A673 (cell line): ENCODE results near the gene CAMK4. TPM values are rescaled to one million over a fixed set of nuclear protein-coding genes. Genes with fewer than 3 reads are reported as not detected.

Source experiments
- BruUV-seq: library from RNA; stranded (reverse); fragments of 400-500 nt; replicated peaks from 2 replicates; lab custom pipeline; 2021; lab: Mats Ljungman, UMichigan
- CTCF ChIA-PET: fragments of 300-600 bp; sonication (Branson Sonifier 250); formaldehyde crosslinking; loops from one replicate; lab custom pipeline; 2022; ENCODE audit warnings: antibody characterized with exemption; lab: Charles Lee
- POLR2A ChIA-PET: fragments of 300-600 bp; sonication (Branson Sonifier 250); formaldehyde crosslinking; loops from one replicate; lab custom pipeline; 2022; ENCODE audit warnings: antibody characterized with exemption; ENCODE audit not compliant: low non-redundant PET; lab: Charles Lee
- DNase-seq: peaks from one replicate; pipeline ENCODE4 v3.0.0-alpha.2; 2015; ENCODE audit warnings: low spot score
- H3K27ac ChIP-seq: fragments of 200-600 bp; sonication (generic); 2 replicates; pipeline ENCODE4 v1.5.1; 2016; ENCODE audit warnings: mixed run types, low read depth, mild to moderate bottlenecking, mixed read lengths, antibody characterized with exemption, low read length; ENCODE audit not compliant: poor library complexity, severe bottlenecking
- H3K27me3 ChIP-seq: fragments of 200-600 bp; sonication (generic); replicated peaks from 2 replicates; pipeline ENCODE4 v1.6.1; 2017; ENCODE audit warnings: mixed run types, low read depth, mild to moderate bottlenecking, mixed read lengths, antibody characterized with exemption, low read length; ENCODE audit not compliant: insufficient read depth, poor library complexity
- H3K36me3 ChIP-seq: fragments of 200-600 bp; sonication (generic); 2 replicates; pipeline ENCODE4 v1.6.1; 2016; ENCODE audit warnings: mixed run types, mild to moderate bottlenecking, mixed read lengths, antibody characterized with exemption, low read length; ENCODE audit not compliant: insufficient read depth, poor library complexity, severe bottlenecking
- H3K4me1 ChIP-seq: fragments of 200-600 bp; sonication (generic); 2 replicates; pipeline ENCODE4 v1.6.1; 2017; ENCODE audit warnings: mixed run types, mild to moderate bottlenecking, mixed read lengths, antibody characterized with exemption, low read length; ENCODE audit not compliant: insufficient read depth, poor library complexity, severe bottlenecking
- H3K4me3 ChIP-seq: fragments of 200-600 bp; sonication (generic); 2 replicates; pipeline ENCODE4 v1.5.1; 2016; ENCODE audit warnings: low read depth, mixed run types, mild to moderate bottlenecking, mixed read lengths, low read length; ENCODE audit not compliant: poor library complexity, severe bottlenecking
- H3K9me3 ChIP-seq: fragments of 200-600 bp; sonication (generic); 2 replicates; pipeline ENCODE4 v1.6.1; 2016; ENCODE audit warnings: mixed run types, low read depth, mild to moderate bottlenecking, mixed read lengths, antibody characterized with exemption, low read length; ENCODE audit not compliant: poor library complexity, severe bottlenecking
- EZH2 ChIP-seq: fragments of 200-600 bp; sonication (generic); IDR thresholded peaks from 2 replicates; pipeline ENCODE4 v1.6.1; 2017; ENCODE audit warnings: borderline replicate concordance, low read depth, mild to moderate bottlenecking, mixed read lengths, antibody characterized with exemption, low read length; ENCODE audit not compliant: poor library complexity, severe bottlenecking
- intact Hi-C: fragments of 100-400 bp; cut with micrococcal nuclease; formaldehyde crosslinking; loops from one replicate; pipeline ENCODE4 v1.10.0; 2022; ENCODE audit not compliant: unreplicated experiment
- total RNA-seq: library from RNA; stranded (reverse); gene quantifications from 2 replicates; pipeline ENCODE4 v1.2.3, GENCODE V29; 2021
- TF ChIP-seq, protein P1 (sequence below): fragments of 300-800, 200-600 bp; sonication (generic); conservative IDR thresholded peaks from 2 replicates; pipeline ENCODE4 v1.5.1; 2017; ENCODE audit warnings: low read depth, mild to moderate bottlenecking, antibody characterized with exemption, low read length, moderate library complexity, mixed read lengths

Gene CAMK4
- total RNA-seq, 1 experiment from 2014 or later = 0.88 TPM

DNA sequence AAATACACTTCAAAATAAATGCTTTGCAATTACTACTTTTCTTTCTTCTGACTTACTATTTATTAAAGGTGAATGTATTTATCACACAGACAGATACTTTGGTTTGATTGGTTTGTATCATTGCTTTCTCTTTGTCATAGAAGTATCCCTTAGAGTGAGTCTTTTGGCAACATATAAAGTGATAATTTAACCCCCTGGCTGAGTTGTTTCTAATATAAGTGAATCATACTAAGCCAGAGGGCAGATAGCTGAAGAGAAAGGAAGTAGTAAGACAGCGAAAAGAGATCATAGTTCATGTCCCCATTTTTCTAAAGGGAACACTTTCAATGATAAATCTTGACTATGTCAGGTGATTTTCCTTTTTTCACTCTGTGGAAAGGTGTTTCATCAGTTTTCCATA is 38.6 kb downstream of the CAMK4 start:
- Histone ChIP-seq H3K27me3 (no peaks in the 10 kb centered on the region), H3K36me3 (no peaks in the 10 kb centered on the region), H3K9me3 (no peaks in the 10 kb centered on the region), H3K4me1 (peaks cover 8% of the 10 kb centered on the region), H3K27ac (no peak overlapping the region), H3K4me3 (no peak overlapping the region)
- no peak for TF ChIP-seq EZH2
- TF ChIP-seq, protein P1, sequence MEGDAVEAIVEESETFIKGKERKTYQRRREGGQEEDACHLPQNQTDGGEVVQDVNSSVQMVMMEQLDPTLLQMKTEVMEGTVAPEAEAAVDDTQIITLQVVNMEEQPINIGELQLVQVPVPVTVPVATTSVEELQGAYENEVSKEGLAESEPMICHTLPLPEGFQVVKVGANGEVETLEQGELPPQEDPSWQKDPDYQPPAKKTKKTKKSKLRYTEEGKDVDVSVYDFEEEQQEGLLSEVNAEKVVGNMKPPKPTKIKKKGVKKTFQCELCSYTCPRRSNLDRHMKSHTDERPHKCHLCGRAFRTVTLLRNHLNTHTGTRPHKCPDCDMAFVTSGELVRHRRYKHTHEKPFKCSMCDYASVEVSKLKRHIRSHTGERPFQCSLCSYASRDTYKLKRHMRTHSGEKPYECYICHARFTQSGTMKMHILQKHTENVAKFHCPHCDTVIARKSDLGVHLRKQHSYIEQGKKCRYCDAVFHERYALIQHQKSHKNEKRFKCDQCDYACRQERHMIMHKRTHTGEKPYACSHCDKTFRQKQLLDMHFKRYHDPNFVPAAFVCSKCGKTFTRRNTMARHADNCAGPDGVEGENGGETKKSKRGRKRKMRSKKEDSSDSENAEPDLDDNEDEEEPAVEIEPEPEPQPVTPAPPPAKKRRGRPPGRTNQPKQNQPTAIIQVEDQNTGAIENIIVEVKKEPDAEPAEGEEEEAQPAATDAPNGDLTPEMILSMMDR = no peak
- no TSS peak for BruUV-seq
- ChIA-PET CTCF (no interaction called here), POLR2A (no interaction called here)
- intact Hi-C loops = no loop called here
- no peak for DNase-seq

DNA sequence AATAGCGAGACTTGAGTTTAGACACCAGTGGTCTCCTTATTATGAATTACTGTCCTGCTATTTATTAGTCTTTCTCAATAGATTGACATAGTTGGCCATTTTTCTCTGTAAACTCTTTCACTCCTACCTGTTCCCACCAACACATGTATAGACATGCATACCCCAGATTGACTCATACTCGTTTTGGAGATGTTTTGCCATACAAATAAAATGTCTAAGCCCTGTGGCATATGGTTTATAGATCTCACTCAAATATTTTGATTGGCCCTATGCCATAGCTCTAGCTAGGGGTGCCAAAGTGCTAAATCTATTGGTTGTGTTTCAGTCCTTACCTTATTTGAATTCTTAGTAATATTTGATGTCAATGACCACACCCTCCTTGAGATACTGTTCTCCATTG is 42.3 kb downstream of the CAMK4 start:
- Histone ChIP-seq H3K4me1 (no peaks in the 10 kb centered on the region), H3K36me3 (no peaks in the 10 kb centered on the region), H3K4me3 (no peak overlapping the region), H3K27me3 (no peaks in the 10 kb centered on the region), H3K9me3 (no peaks in the 10 kb centered on the region), H3K27ac (no peak overlapping the region)
- TF ChIP-seq EZH2 = no peak
- TF ChIP-seq, protein P1 = no peak
- POLR2A ChIA-PET = no interaction called here
- BruUV-seq = no TSS peak
- intact Hi-C loops = no loop called here
- no peak for DNase-seq
- CTCF ChIA-PET = no interaction called here

DNA sequence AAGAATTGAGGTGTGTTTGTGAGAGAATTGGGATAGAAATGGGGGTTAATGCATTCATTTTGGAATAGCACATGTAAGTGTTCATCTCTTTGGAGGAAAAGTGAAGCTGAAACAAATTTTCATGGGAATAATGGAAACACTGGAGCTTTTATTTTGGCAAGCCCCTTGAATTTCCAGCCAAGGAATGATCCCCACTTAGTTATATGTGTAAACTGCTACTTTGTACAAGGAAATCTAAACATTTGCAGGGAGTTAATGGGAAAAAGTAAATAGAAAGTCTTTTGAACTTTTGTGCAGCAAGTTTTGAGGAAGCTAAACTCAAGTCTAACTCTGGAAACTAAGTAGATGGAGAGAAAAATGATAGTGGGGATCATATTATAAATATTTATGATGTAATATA is 44.1 kb downstream of the CAMK4 start:
- no peaks in the 10 kb centered on the region for H3K36me3 ChIP-seq
- H3K4me3 ChIP-seq = no peak overlapping the region
- H3K4me1 ChIP-seq = no peaks in the 10 kb centered on the region
- TF ChIP-seq, protein P1 = no peak
- no peak for TF ChIP-seq EZH2
- BruUV-seq = no TSS peak
- ChIA-PET CTCF (no interaction called here), POLR2A (no interaction called here)
- no peak overlapping the region for H3K27ac ChIP-seq
- intact Hi-C loops = no loop called here
- H3K9me3 ChIP-seq = no peaks in the 10 kb centered on the region
- H3K27me3 ChIP-seq = no peaks in the 10 kb centered on the region
- DNase-seq = no peak
